Natural killer cell (primary cell): Measurements from ENCODE around the gene RAB31. TPM values are rescaled to one million over a fixed set of nuclear protein-coding genes. Genes with fewer than 3 reads are reported as not detected.

ENCODE experiments used
- ATAC-seq, 3 donors: fragments of 150-1000 bp in 2 of 3; fragments of 200-7000 bp in 1 of 3; cut with Tn5 transposase; 1 replicate in 1 of 3; 2 replicates in 2 of 3; pipeline ENCODE4 v1.10.0; 2021; ENCODE audit warnings: mild to moderate bottlenecking in 2 of 3, moderate library complexity in 2 of 3
- DNase-seq, 2 donors: peaks; one replicate each; pipeline versions ENCODE4 v3.0.0 to v3.0.0-alpha.2; 2013 to 2021; ENCODE audit warnings: mixed read lengths in 1 of 2
- H3K27ac ChIP-seq: one replicate; pipeline ENCODE4 v1.5.1; 2013; ENCODE audit warnings: mild to moderate bottlenecking, low read length
- H3K27me3 ChIP-seq: one replicate; pipeline ENCODE4 v1.6.1; 2013; ENCODE audit warnings: low read length; ENCODE audit not compliant: control insufficient read depth, insufficient read depth
- H3K36me3 ChIP-seq: one replicate; pipeline ENCODE4 v1.6.1; 2013; ENCODE audit warnings: low read length; ENCODE audit not compliant: control insufficient read depth, insufficient read depth
- H3K4me1 ChIP-seq: one replicate; pipeline ENCODE4 v1.6.1; 2013; ENCODE audit warnings: low read length; ENCODE audit not compliant: control insufficient read depth, insufficient read depth
- H3K4me3 ChIP-seq: one replicate; pipeline ENCODE4 v1.5.1; 2013; ENCODE audit warnings: low read length
- H3K9me3 ChIP-seq: one replicate; pipeline ENCODE4 v1.6.1; 2013; ENCODE audit warnings: low read length; ENCODE audit not compliant: control insufficient read depth, insufficient read depth
- H3K27ac Mint-ChIP-seq, 2 donors: one replicate each; pipeline ENCODE4 v1.8.0; 2022; ENCODE audit warnings: mild to moderate bottlenecking in 2 of 2, mixed read lengths in 2 of 2, moderate library complexity in 1 of 2
- H3K27me3 Mint-ChIP-seq, 2 donors: one replicate each; pipeline ENCODE4 v1.8.0; 2022; ENCODE audit warnings: low read depth in 2 of 2, mixed read lengths in 2 of 2
- H3K36me3 Mint-ChIP-seq: one replicate; pipeline ENCODE4 v1.8.0; 2022; ENCODE audit warnings: mixed read lengths
- H3K4me1 Mint-ChIP-seq, 2 donors: one replicate each; pipeline ENCODE4 v1.8.0; 2022; ENCODE audit warnings: mixed read lengths in 2 of 2
- H3K4me3 Mint-ChIP-seq: one replicate; pipeline ENCODE4 v1.8.0; 2022; ENCODE audit warnings: mild to moderate bottlenecking, moderate library complexity, mixed read lengths
- H3K9me3 Mint-ChIP-seq, 2 donors: one replicate each; pipeline ENCODE4 v1.8.0; 2022; ENCODE audit warnings: mixed read lengths in 2 of 2
- CTCF ChIP-seq: fragments of 200-600 bp; IDR thresholded peaks from one replicate; pipeline ENCODE4 v1.8.0; 2022; ENCODE audit warnings: antibody characterized with exemption
- WGBS: methylation state at CpG from one replicate; pipeline ENCODE4 v1.1.7; 2013; ENCODE audit warnings: missing lambda C conversion rate; ENCODE audit not compliant: insufficient coverage; 5-methylcytosine and 5-hydroxymethylcytosine counted together
- intact Hi-C: fragments of 100-400 bp; cut with micrococcal nuclease; formaldehyde crosslinking; loops from one replicate; pipeline ENCODE4 v1.14.2; 2022
- total RNA-seq, 4 donors: library from RNA; stranded (reverse); fragments of 120-200 nt in 1 of 4; gene quantifications; one replicate each; pipeline versions ENCODE4 v1.2.3 to v1.2.4, GENCODE V29; 2013 to 2022

RAB31 gene
- total RNA-seq, 3 donors from 2014 or later (not counting 1 experiment from before 2014, with no cell fraction given), result 5.3 to 26.1 (median 9.9) TPM

- Histone ChIP-seq H3K9me3 (no peaks in the 10 kb centered on the region), H3K27me3 (no peaks in the 10 kb centered on the region), H3K4me1 (no peaks in the 10 kb centered on the region), H3K4me3 (no peak overlapping the region), H3K36me3 (no peaks in the 10 kb centered on the region), H3K27ac (no peak overlapping the region)
- no peaks in the 10 kb centered on the region for H3K4me1 Mint-ChIP-seq
- no peaks in the 10 kb centered on the region for H3K36me3 Mint-ChIP-seq
- intact Hi-C loops, result no loop called here
- ATAC-seq, result no peak
- WGBS, result 96% methylated on average over 4 of the region's 5 CpGs
- TF ChIP-seq CTCF, result no peak
- no peak overlapping the region for H3K27ac Mint-ChIP-seq
- DNase-seq, result no peak
- H3K27me3 Mint-ChIP-seq, result peaks cover 18% of the 10 kb centered on the region in 2 donors
- no peaks in the 10 kb centered on the region for H3K9me3 Mint-ChIP-seq
- H3K4me3 Mint-ChIP-seq, result no peak overlapping the region
Observed at GRCh38 chr18:9852266-9853081, 144.4 kb downstream of the RAB31 start.

GRCh38 chr18:9854801-9855676 lies 146.9 kb downstream of the RAB31 start:
- no peaks in the 10 kb centered on the region for H3K9me3 ChIP-seq
- no peak for TF ChIP-seq CTCF
- Mint-ChIP-seq H3K4me1 (no peaks in the 10 kb centered on the region), H3K27ac (no peak overlapping the region), H3K4me3 (no peak overlapping the region), H3K36me3 (no peaks in the 10 kb centered on the region), H3K27me3 (peaks cover 7 to 10% of the 10 kb centered on the region in 2 donors), H3K9me3 (no peaks in the 10 kb centered on the region)
- intact Hi-C loops, result no loop called here
- H3K4me1 ChIP-seq, result no peaks in the 10 kb centered on the region
- ATAC-seq (no peak), DNase-seq (no peak)
- no peak overlapping the region for H3K4me3 ChIP-seq
- WGBS, result 89% methylated on average over 12 of the region's 12 CpGs
- H3K27ac ChIP-seq, result no peak overlapping the region
- H3K36me3 ChIP-seq, result no peaks in the 10 kb centered on the region
- no peaks in the 10 kb centered on the region for H3K27me3 ChIP-seq

GRCh38 chr18:9855681-9856080 lies 147.6 kb downstream of the RAB31 start:
- no peaks in the 10 kb centered on the region for H3K36me3 Mint-ChIP-seq
- H3K36me3 ChIP-seq, result no peaks in the 10 kb centered on the region
- no peak overlapping the region for H3K4me3 Mint-ChIP-seq
- H3K27me3 Mint-ChIP-seq, result peaks cover 5 to 10% of the 10 kb centered on the region in 2 donors
- ATAC-seq, result no peak
- 95% methylated on average over 7 of the region's 9 CpGs for WGBS
- no peaks in the 10 kb centered on the region for H3K4me1 Mint-ChIP-seq
- no peaks in the 10 kb centered on the region for H3K9me3 Mint-ChIP-seq
- no peak overlapping the region for H3K27ac Mint-ChIP-seq
- no peaks in the 10 kb centered on the region for H3K9me3 ChIP-seq
- H3K4me1 ChIP-seq, result no peaks in the 10 kb centered on the region
- DNase-seq, result no peak
- H3K27ac ChIP-seq, result no peak overlapping the region
- TF ChIP-seq CTCF, result no peak
- H3K4me3 ChIP-seq, result no peak overlapping the region
- H3K27me3 ChIP-seq, result no peaks in the 10 kb centered on the region
- intact Hi-C loops, result no loop called here
